SK-N-SH (cell line): ENCODE data around the gene AKAP12. TPM values are rescaled to one million over a fixed set of nuclear protein-coding genes. Genes with fewer than 3 reads are reported as not detected.

Experiments used
- CTCF ChIA-PET: fragments of 300-600, 350-600 bp; formaldehyde crosslinking; extraction: SDS; loops from one replicate; lab custom pipeline; 2021; lab: Yijun Ruan, JAX
- POLR2A ChIA-PET: fragments of 350-600 bp; sonication (Branson Sonifier 250); formaldehyde crosslinking; extraction: SDS; loops from one replicate; lab custom pipeline; 2020; ENCODE audit warnings: antibody characterized with exemption, inconsistent platforms; lab: Yijun Ruan, JAX
- DNase-seq: peaks from one replicate; pipeline ENCODE4 v3.0.0; 2012
- H2AFZ ChIP-seq: fragments of 200-600 bp; sonication (generic); 2 replicates; pipeline ENCODE4 v1.8.1; 2016; ENCODE audit warnings: antibody characterized with exemption, mild to moderate bottlenecking, low read depth
- H3F3A ChIP-seq: fragments of 200-600 bp; sonication (generic); replicated peaks from 2 replicates; pipeline ENCODE3; 2016; ENCODE audit warnings: antibody characterized with exemption, mild to moderate bottlenecking; ENCODE audit not compliant: insufficient read depth
- H3K27ac ChIP-seq, 2 experiments: fragments of 200-500 bp in 1 of 2; fragments of 200-600 bp in 1 of 2; sonication (Bioruptor generic) in 1 of 2; sonication (generic), shearing (Covaris generic) in 1 of 2; 2 replicates each; pipeline versions ENCODE4 v1.5.1 to v1.6.1; 2014 to 2016; ENCODE audit warnings: low read depth in 2 of 2, inconsistent platforms in 1 of 2, low read length in 1 of 2, mild to moderate bottlenecking in 1 of 2, mixed read lengths in 1 of 2
- H3K27me3 ChIP-seq: fragments of 200-600 bp; sonication (generic), shearing (Covaris generic); 2 replicates; pipeline ENCODE4 v1.6.1; 2016; ENCODE audit warnings: mixed run types; ENCODE audit not compliant: insufficient read depth
- H3K36me3 ChIP-seq, 2 experiments: fragments of 200-500 bp in 1 of 2; fragments of 200-600 bp in 1 of 2; sonication (Bioruptor generic) in 1 of 2; sonication (generic) in 1 of 2; replicated peaks in 1 of 2; 2 replicates each; pipeline versions ENCODE3 to v1.5.1; 2014 to 2016; ENCODE audit warnings: low read length in 1 of 2, mild to moderate bottlenecking in 1 of 2; ENCODE audit not compliant: insufficient read depth in 2 of 2, control insufficient read depth in 1 of 2
- H3K4me1 ChIP-seq, 2 experiments: fragments of 200-500 bp in 1 of 2; fragments of 200-600 bp in 1 of 2; sonication (Bioruptor generic) in 1 of 2; sonication (generic), shearing (Covaris generic) in 1 of 2; 2 replicates each; pipeline versions ENCODE4 v1.5.1 to v1.6.1; 2014 to 2016; ENCODE audit warnings: low read depth in 1 of 2, low read length in 1 of 2, mixed run types in 1 of 2; ENCODE audit not compliant: insufficient read depth in 2 of 2, control insufficient read depth in 1 of 2
- H3K4me2 ChIP-seq: fragments of 200-600 bp; sonication (generic), shearing (Covaris generic); 2 replicates; pipeline ENCODE4 v1.6.1; 2017; ENCODE audit warnings: mixed run types
- H3K4me3 ChIP-seq, 2 experiments: fragments of 200-500 bp in 1 of 2; fragments of 200-600 bp in 1 of 2; sonication (Bioruptor generic) in 1 of 2; sonication (generic), shearing (Covaris generic) in 1 of 2; 2 replicates each; pipeline versions ENCODE4 v1.5.1 to v1.8.1; 2014 to 2016; ENCODE audit warnings: low read depth in 2 of 2, inconsistent platforms in 1 of 2, low read length in 1 of 2, mild to moderate bottlenecking in 1 of 2, mixed read lengths in 1 of 2, moderate library complexity in 1 of 2
- H3K79me2 ChIP-seq: fragments of 200-600 bp; sonication (generic); 2 replicates; pipeline ENCODE4 v1.8.1; 2017; ENCODE audit warnings: mild to moderate bottlenecking; ENCODE audit not compliant: insufficient read depth
- H3K9ac ChIP-seq: fragments of 200-600 bp; sonication (generic); 2 replicates; pipeline ENCODE4 v1.6.1; 2017; ENCODE audit warnings: mixed run types
- H3K9me2 ChIP-seq: fragments of 200-600 bp; sonication (generic); 2 replicates; pipeline ENCODE4 v1.6.1; 2017; ENCODE audit warnings: mixed run types
- H3K9me3 ChIP-seq: fragments of 200-600 bp; sonication (generic); 2 replicates; pipeline ENCODE4 v1.6.1; 2017; ENCODE audit warnings: mixed run types, mild to moderate bottlenecking, moderate library complexity
- H4K20me1 ChIP-seq: fragments of 200-600 bp; sonication (generic); 2 replicates; pipeline ENCODE4 v1.6.1; 2017; ENCODE audit warnings: mild to moderate bottlenecking, mixed run types; ENCODE audit not compliant: insufficient read depth
- EP300 ChIP-seq, 2 experiments: IDR thresholded peaks; 2 replicates each; pipeline versions ENCODE4 v1.4.0 to v1.6.1; 2012; ENCODE audit warnings: borderline replicate concordance in 1 of 2, low read depth in 1 of 2, low read length in 1 of 2
- GABPA ChIP-seq: IDR thresholded peaks from 2 replicates; pipeline ENCODE4 v1.4.0; 2012; ENCODE audit warnings: low read depth, mild to moderate bottlenecking
- JUND ChIP-seq: IDR thresholded peaks from 2 replicates; pipeline ENCODE4 v1.4.0; 2012
- POLR2AphosphoS5 ChIP-seq: IDR thresholded peaks from 2 replicates; pipeline ENCODE4 v1.6.1; 2012; ENCODE audit warnings: low read depth, low read length
- RAD21 ChIP-seq: IDR thresholded peaks from 2 replicates; pipeline ENCODE4 v1.6.1; 2012; ENCODE audit warnings: mild to moderate bottlenecking, low read length
- RFX5 ChIP-seq: IDR thresholded peaks from 2 replicates; pipeline ENCODE4 v1.6.1; 2012; ENCODE audit warnings: mild to moderate bottlenecking, improper control_type of control experiment, low read length
- RXRA ChIP-seq: IDR thresholded peaks from 2 replicates; pipeline ENCODE4 v1.4.0; 2012; ENCODE audit warnings: low read depth, mild to moderate bottlenecking, borderline replicate concordance
- SIN3A ChIP-seq: IDR thresholded peaks from 2 replicates; pipeline ENCODE4 v1.6.1; 2012; ENCODE audit warnings: low read depth, mild to moderate bottlenecking, low read length, moderate library complexity, borderline replicate concordance
- TEAD4 ChIP-seq: IDR thresholded peaks from 2 replicates; pipeline ENCODE4 v1.4.0; 2012; ENCODE audit warnings: mild to moderate bottlenecking, borderline replicate concordance; ENCODE audit not compliant: insufficient read depth
- WGBS: methylation state at CpG from one replicate; pipeline ENCODE4 v1.1.6; 2017; ENCODE audit warnings: low lambda C conversion rate; 5-methylcytosine and 5-hydroxymethylcytosine counted together
- polyA plus RNA-seq, 3 experiments: library from polyadenylated mRNA; depleted of rRNA; stranded (reverse); fragments of >200 nt; gene quantifications; 2 replicates each; pipeline ENCODE4 v1.2.3, GENCODE V29; 2012
- TF ChIP-seq, protein P1 (sequence below): IDR thresholded peaks from 2 replicates; pipeline ENCODE4 v1.4.0; 2012; ENCODE audit warnings: low read depth, borderline replicate concordance
- TF ChIP-seq, protein P2 (sequence below): fragments of 150-350 bp; IDR thresholded peaks from 2 replicates; pipeline ENCODE4 v1.6.1; 2017; ENCODE audit warnings: antibody characterized with exemption, low read length, low read depth, borderline replicate concordance
- TF ChIP-seq, protein P3 (sequence below): fragments of 200-600 bp; sonication (generic); IDR thresholded peaks from 2 replicates; pipeline ENCODE4 v1.6.1; 2017; ENCODE audit warnings: antibody characterized with exemption, mild to moderate bottlenecking, moderate library complexity
- TF ChIP-seq, protein P4 (sequence below): fragments of 150-350 bp; IDR thresholded peaks from 2 replicates; pipeline ENCODE4 v1.6.1; 2016; ENCODE audit warnings: mild to moderate bottlenecking, low read depth, low read length
- TF ChIP-seq, protein P5 (sequence below): IDR thresholded peaks from 2 replicates; pipeline ENCODE4 v1.4.0; 2012; ENCODE audit warnings: low read depth, borderline replicate concordance

Gene AKAP12
- polyA plus RNA-seq, 1 of the 3 experiments (the other 2 are of a cell fraction): 46.5 TPM

DNA sequence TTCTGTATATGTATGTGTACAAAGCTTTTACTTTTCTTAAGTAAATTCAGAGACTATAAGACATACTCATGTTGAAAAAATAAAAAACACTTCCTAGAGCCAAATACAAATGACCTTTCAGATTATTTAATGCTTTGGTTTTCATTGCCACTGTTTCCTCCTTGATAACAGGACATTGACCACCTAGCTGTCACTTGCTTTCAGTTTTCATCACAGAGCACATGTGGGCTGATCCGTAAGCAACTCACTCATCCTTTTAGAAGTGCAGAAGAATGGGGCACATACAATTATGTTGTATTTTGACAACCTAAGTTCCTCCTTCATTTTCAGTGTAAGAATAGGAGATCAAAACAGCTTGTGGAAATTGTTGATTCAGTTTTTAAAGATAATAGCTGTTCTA, 145.4 kb downstream of the AKAP12 start:
- Histone ChIP-seq H2AFZ (no peak overlapping the region), H3K9ac (no peak overlapping the region), H3K27me3 (no peaks in the 10 kb centered on the region), H3K4me2 (no peak overlapping the region), H3K9me2 (no peaks in the 10 kb centered on the region), H3K36me3 (peaks cover 2 to 5% of the 10 kb centered on the region in 2 experiments), H3K27ac (no peak overlapping the region), H4K20me1 (no peaks in the 10 kb centered on the region), H3K4me1 (peaks cover 13 to 17% of the 10 kb centered on the region in 2 experiments; a peak in 3 of 4 replicates), H3K79me2 (peaks cover 84% of the 10 kb centered on the region), H3K9me3 (no peaks in the 10 kb centered on the region), H3K4me3 (no peak overlapping the region), H3F3A (peaks cover 13% of the 10 kb centered on the region)
- 100% methylated on average over 1 of the region's 1 CpG for WGBS
- ChIA-PET CTCF (interaction anchor here (1.1 to 1.5 kb wide), 3 partner anchors 15 to 61 kb away, joined by 3 to 4 read pairs (median 3); no protein-coding TSS in a partner anchor), POLR2A (no interaction called here)
- TF ChIP-seq TEAD4: no peak
- TF ChIP-seq, protein P1, sequence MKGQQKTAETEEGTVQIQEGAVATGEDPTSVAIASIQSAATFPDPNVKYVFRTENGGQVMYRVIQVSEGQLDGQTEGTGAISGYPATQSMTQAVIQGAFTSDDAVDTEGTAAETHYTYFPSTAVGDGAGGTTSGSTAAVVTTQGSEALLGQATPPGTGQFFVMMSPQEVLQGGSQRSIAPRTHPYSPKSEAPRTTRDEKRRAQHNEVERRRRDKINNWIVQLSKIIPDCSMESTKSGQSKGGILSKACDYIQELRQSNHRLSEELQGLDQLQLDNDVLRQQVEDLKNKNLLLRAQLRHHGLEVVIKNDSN: no peak
- no peak for TF ChIP-seq JUND
- TF ChIP-seq GABPA: no peak
- TF ChIP-seq POLR2AphosphoS5: no peak
- TF ChIP-seq, protein P2, sequence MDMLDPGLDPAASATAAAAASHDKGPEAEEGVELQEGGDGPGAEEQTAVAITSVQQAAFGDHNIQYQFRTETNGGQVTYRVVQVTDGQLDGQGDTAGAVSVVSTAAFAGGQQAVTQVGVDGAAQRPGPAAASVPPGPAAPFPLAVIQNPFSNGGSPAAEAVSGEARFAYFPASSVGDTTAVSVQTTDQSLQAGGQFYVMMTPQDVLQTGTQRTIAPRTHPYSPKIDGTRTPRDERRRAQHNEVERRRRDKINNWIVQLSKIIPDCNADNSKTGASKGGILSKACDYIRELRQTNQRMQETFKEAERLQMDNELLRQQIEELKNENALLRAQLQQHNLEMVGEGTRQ: no peak
- TF ChIP-seq, protein P3, sequence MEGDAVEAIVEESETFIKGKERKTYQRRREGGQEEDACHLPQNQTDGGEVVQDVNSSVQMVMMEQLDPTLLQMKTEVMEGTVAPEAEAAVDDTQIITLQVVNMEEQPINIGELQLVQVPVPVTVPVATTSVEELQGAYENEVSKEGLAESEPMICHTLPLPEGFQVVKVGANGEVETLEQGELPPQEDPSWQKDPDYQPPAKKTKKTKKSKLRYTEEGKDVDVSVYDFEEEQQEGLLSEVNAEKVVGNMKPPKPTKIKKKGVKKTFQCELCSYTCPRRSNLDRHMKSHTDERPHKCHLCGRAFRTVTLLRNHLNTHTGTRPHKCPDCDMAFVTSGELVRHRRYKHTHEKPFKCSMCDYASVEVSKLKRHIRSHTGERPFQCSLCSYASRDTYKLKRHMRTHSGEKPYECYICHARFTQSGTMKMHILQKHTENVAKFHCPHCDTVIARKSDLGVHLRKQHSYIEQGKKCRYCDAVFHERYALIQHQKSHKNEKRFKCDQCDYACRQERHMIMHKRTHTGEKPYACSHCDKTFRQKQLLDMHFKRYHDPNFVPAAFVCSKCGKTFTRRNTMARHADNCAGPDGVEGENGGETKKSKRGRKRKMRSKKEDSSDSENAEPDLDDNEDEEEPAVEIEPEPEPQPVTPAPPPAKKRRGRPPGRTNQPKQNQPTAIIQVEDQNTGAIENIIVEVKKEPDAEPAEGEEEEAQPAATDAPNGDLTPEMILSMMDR: no peak
- no peak for TF ChIP-seq RAD21
- TF ChIP-seq SIN3A: no peak
- TF ChIP-seq RFX5: no peak
- TF ChIP-seq, protein P4, sequence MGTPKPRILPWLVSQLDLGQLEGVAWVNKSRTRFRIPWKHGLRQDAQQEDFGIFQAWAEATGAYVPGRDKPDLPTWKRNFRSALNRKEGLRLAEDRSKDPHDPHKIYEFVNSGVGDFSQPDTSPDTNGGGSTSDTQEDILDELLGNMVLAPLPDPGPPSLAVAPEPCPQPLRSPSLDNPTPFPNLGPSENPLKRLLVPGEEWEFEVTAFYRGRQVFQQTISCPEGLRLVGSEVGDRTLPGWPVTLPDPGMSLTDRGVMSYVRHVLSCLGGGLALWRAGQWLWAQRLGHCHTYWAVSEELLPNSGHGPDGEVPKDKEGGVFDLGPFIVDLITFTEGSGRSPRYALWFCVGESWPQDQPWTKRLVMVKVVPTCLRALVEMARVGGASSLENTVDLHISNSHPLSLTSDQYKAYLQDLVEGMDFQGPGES: no peak
- TF ChIP-seq EP300 (IDR thresholded peaks at IDR 0.05; ENCODE audit: borderline replicate concordance in 1 of 2, low read depth in 1 of 2, low read length in 1 of 2): no peak
- TF ChIP-seq, protein P5, sequence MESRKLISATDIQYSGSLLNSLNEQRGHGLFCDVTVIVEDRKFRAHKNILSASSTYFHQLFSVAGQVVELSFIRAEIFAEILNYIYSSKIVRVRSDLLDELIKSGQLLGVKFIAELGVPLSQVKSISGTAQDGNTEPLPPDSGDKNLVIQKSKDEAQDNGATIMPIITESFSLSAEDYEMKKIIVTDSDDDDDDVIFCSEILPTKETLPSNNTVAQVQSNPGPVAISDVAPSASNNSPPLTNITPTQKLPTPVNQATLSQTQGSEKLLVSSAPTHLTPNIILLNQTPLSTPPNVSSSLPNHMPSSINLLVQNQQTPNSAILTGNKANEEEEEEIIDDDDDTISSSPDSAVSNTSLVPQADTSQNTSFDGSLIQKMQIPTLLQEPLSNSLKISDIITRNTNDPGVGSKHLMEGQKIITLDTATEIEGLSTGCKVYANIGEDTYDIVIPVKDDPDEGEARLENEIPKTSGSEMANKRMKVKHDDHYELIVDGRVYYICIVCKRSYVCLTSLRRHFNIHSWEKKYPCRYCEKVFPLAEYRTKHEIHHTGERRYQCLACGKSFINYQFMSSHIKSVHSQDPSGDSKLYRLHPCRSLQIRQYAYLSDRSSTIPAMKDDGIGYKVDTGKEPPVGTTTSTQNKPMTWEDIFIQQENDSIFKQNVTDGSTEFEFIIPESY: no peak
- TF ChIP-seq RXRA: no peak
- DNase-seq: no peak
